LNCAP (cell line): ENCODE data around the gene TRIM64.
"Not testable (repeated sequence)": the region's sequence is repeated elsewhere in the genome, so short reads cannot be mapped to it uniquely, and the experiment has no call there.

Source experiments
- CTCF ChIP-seq: fragments of 450-650 bp; IDR thresholded peaks from 2 replicates; pipeline ENCODE4 v1.5.1; 2017; ENCODE audit warnings: mild to moderate bottlenecking

The TRIM64 gene, protein sequence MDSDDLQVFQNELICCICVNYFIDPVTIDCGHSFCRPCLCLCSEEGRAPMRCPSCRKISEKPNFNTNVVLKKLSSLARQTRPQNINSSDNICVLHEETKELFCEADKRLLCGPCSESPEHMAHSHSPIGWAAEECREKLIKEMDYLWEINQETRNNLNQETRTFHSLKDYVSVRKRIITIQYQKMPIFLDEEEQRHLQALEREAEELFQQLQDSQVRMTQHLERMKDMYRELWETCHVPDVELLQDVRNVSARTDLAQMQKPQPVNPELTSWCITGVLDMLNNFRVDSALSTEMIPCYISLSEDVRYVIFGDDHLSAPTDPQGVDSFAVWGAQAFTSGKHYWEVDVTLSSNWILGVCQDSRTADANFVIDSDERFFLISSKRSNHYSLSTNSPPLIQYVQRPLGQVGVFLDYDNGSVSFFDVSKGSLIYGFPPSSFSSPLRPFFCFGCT

GRCh38 chr11:89965737-89966136, at the start of gene TRIM64:
Gene TRIM64 (plus strand): TSS chr11:89966037. CDS start chr11:89968504, 2,467 bp downstream.
- not testable (repeated sequence) for TF ChIP-seq CTCF

- TF ChIP-seq CTCF, result no peak
Observed at GRCh38 chr11:89922195-89922660, 43.6 kb upstream of the TRIM64 start, which contains the start of gene TRIM49D1. Gene TRIM49D1 (minus strand): TSS chr11:89922245. CDS start chr11:89917710, 4,535 bp downstream.

DNA sequence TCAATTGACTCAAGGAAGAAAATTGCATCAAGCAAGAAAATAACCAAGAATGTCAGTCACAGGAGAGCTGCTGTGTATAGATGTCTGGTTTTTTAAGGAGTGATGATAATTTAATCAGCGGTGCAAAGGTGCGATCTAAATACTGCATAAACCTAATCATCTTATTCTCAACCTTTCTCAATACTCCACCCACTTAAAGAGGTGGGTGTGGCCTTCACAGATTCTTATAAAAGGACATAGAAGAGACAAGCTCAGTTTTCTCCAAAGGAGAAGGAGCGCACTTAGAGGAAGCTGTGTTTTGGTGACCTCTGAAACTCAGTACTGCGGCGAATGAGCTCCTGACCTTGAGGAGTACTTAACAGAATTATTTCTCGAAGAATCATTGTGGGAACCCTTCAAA, 42.1 kb upstream of the TRIM64 start, which contains the start of gene TRIM49D2:
Gene TRIM49D2 (plus strand): TSS at position 301 of the 400 bp plus-strand sequence. CDS start 2,698 bp downstream, outside the sequence.
- not testable (repeated sequence) for TF ChIP-seq CTCF
